Aorta (tissue), 5 donors: Measurements from ENCODE around the gene RAX. TPM values are rescaled to one million over a fixed set of nuclear protein-coding genes. Genes with fewer than 3 reads are reported as not detected.

ENCODE experiments used
- ATAC-seq: fragments of 200-7000 bp; cut with Tn5 transposase; one replicate; pipeline ENCODE4 v1.9.1; 2022; ENCODE audit warnings: moderate library complexity; ENCODE audit not compliant: low FRiP score
- DNase-seq, 2 donors: peaks; one replicate each; pipeline ENCODE4 v3.0.0-alpha.2; 2020
- H3K27ac ChIP-seq, 2 donors: one replicate each; pipeline ENCODE4 v1.5.1; 2013; ENCODE audit warnings: low read length in 2 of 2, mild to moderate bottlenecking in 2 of 2, moderate library complexity in 2 of 2, control low read depth in 1 of 2, inconsistent platforms in 1 of 2, low read depth in 1 of 2
- H3K27me3 ChIP-seq, 2 donors: one replicate each; pipeline ENCODE4 v1.6.1; 2013; ENCODE audit warnings: control low read depth in 1 of 2, low read length in 1 of 2, mild to moderate bottlenecking in 1 of 2, moderate library complexity in 1 of 2; ENCODE audit not compliant: insufficient read depth in 2 of 2, control insufficient read depth in 1 of 2
- H3K36me3 ChIP-seq, 2 donors: one replicate each; pipeline ENCODE4 v1.6.1; 2013; ENCODE audit warnings: control low read depth in 1 of 2, low read length in 1 of 2, mild to moderate bottlenecking in 1 of 2; ENCODE audit not compliant: insufficient read depth in 2 of 2, control insufficient read depth in 1 of 2
- H3K4me1 ChIP-seq, 2 donors: one replicate each; pipeline ENCODE4 v1.6.1; 2013; ENCODE audit warnings: low read length in 2 of 2, control low read depth in 1 of 2, mild to moderate bottlenecking in 1 of 2, moderate library complexity in 1 of 2; ENCODE audit not compliant: insufficient read depth in 2 of 2, control insufficient read depth in 1 of 2
- H3K4me3 ChIP-seq, 2 donors: one replicate each; pipeline ENCODE4 v1.5.1; 2013; ENCODE audit warnings: low read length in 2 of 2, control low read depth in 1 of 2, mild to moderate bottlenecking in 1 of 2
- H3K9me3 ChIP-seq: one replicate; pipeline ENCODE4 v1.6.1; 2013; ENCODE audit warnings: mild to moderate bottlenecking, low read length; ENCODE audit not compliant: control insufficient read depth
- WGBS, 2 donors: extraction: QIAGEN DNeasy Blood & Tissue Kit; methylation state at CpG; one replicate each; pipeline ENCODE4 v1.1.7; 2013; 5-methylcytosine and 5-hydroxymethylcytosine counted together
- intact Hi-C, 2 donors: fragments of 100-400 bp; cut with DNase I; formaldehyde crosslinking; loops; one replicate each; pipeline versions ENCODE4 v1.14.2 to v1.15.0; 2022
- polyA plus RNA-seq, 2 donors: library from polyadenylated mRNA; stranded (reverse); fragments of 200-250 nt; gene quantifications; one replicate each; pipeline ENCODE4 v1.2.3, GENCODE V29; 2013
- total RNA-seq, 2 donors: library from RNA; stranded (reverse); fragmentation: NEBNext Ultra II Directional; extraction: Animal tissue kit (Norgen Biotek cat#: 25700); gene quantifications; one replicate each; pipeline ENCODE4 v1.2.1, GENCODE V29; 2021
- donor health status: healthy with polysubstance abuse.
- donor health status: Bipolar disorder and iron deficiency.
- donor health status: DM: no; HTN: no; CAD: no.
- donor health status: DM: no; HTN: no; CAD: no.
- donor health status: DM: yes; HTN: yes; CAD: no.

Gene RAX
- total and polyA plus RNA-seq, 4 donors, result not detected

DNA sequence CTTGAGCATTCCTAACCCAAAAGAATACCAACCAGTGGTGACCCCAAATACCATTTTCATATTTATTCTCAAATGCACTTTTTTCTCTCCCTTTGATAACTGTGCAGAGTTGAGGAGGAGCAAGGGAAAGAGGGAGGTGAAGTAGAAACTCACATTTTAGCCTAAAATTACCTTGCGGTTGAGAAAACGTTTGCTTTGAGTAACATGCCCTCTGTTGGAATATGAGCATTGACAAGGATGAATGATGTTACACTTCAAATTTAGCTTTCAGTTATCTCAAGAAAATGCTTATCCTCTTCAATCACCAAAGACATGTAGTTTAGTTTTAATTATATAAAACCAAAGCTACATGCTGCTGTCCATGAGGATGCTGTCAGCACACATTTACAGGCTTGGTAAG lies 50.9 kb downstream of the RAX start:
- 53 to 58% methylated on average over 2 of the region's 2 CpGs for whole genome bisulfite sequencing, 2 donors
- Histone ChIP-seq H3K36me3 (no peaks in the 10 kb centered on the region), H3K9me3 (no peaks in the 10 kb centered on the region), H3K27ac (no peak overlapping the region), H3K27me3 (no peaks in the 10 kb centered on the region), H3K4me1 (no peaks in the 10 kb centered on the region), H3K4me3 (no peak overlapping the region)
- DNase-seq (no peak), ATAC-seq (no peak)
- intact Hi-C loops, result no loop called here

DNA sequence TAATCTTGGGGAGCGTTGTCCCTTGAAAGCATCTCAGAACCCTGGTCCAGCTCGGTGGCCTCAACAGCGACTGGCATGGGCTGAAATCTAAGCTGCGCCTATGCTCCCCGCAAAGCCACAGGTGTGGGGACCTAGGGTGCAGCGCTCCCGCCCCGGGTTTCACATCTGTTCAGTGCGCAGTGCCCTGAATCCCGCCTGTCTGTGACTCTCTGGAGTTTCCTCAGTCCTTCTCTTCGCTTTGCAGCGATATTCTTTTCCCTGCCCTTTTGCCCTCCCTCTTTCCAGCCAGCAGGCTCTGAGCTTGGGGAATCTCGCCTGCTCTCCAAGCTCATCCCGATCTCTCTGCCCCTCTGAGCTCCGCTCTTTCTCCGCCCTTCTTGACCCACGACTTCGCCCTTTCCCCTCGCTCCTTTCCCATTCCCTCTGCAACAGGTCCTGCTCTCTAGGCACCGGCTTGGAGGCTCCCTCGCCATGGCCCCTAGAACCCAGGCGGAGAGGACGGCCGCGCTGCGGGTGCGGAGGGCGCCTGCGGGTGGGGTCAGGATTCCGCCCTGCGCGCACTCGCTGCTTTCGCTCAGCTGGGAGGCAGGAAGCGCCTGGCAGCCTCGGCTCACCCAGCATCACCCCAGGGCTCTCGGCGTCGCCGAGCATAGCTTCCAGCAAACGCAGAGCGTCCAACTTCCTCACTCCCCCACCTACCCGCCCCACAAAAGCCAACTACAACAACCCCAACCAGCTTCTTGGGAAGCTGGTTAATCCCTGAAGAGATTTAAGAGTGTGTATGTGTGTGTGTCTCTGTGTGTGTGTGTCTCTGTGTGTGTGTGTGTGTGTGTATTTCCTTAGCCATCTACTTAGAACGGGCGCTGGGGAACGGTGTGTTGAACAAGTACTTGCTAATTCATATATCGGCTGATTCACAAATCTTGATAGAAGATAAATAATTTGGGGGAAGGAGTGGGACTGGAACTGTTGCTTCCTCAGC lies 52.2 kb downstream of the RAX start:
- 2% methylated on average over 47 of the region's 47 CpGs for WGBS, 2 donors
- no peak overlapping the region for H3K27ac ChIP-seq
- no peaks in the 10 kb centered on the region for H3K4me1 ChIP-seq
- peak in 1 of 2 donors; percentile 65 for DNase-seq
- no peaks in the 10 kb centered on the region for H3K27me3 ChIP-seq
- no peak overlapping the region for H3K4me3 ChIP-seq
- ATAC-seq, result no peak
- intact Hi-C loops, result no loop called here
- no peaks in the 10 kb centered on the region for H3K9me3 ChIP-seq
- no peaks in the 10 kb centered on the region for H3K36me3 ChIP-seq

DNA sequence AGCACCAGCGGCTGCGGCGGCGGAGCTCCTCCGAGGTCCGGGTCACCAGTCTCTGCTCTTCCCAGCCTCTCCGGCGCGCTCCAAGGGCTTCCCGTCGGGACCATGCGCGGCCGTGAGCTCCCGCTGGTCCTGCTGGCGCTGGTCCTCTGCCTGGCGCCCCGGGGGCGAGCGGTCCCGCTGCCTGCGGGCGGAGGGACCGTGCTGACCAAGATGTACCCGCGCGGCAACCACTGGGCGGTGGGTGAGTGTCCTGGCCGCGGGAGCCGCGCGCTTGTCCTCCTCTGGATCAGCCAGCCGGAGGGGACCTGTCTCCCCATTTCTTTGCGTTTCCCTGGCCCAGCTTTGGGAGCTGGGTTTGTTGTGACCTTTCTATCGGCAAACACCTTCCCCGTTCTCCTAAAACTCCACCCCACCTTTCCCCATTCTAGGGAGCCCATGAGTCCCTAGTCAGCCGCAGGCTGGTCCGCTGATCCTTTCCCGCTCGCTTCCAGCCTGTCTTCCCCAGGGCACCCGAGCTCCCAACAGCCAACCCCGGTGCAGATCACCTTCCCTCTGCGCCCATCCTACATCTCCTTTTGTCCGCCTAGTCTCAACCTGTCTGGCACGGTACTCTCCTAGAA lies 53.0 kb downstream of the RAX start:
- Histone ChIP-seq H3K4me3 (no peak overlapping the region), H3K27ac (no peak overlapping the region), H3K9me3 (no peaks in the 10 kb centered on the region), H3K36me3 (no peaks in the 10 kb centered on the region), H3K4me1 (no peaks in the 10 kb centered on the region), H3K27me3 (no peaks in the 10 kb centered on the region)
- WGBS, 2 donors, result 0 to 1% methylated on average over 29 to 46 of the region's 46 CpGs
- no peak for ATAC-seq
- intact Hi-C loops, result no loop called here
- DNase-seq, result no peak

DNA sequence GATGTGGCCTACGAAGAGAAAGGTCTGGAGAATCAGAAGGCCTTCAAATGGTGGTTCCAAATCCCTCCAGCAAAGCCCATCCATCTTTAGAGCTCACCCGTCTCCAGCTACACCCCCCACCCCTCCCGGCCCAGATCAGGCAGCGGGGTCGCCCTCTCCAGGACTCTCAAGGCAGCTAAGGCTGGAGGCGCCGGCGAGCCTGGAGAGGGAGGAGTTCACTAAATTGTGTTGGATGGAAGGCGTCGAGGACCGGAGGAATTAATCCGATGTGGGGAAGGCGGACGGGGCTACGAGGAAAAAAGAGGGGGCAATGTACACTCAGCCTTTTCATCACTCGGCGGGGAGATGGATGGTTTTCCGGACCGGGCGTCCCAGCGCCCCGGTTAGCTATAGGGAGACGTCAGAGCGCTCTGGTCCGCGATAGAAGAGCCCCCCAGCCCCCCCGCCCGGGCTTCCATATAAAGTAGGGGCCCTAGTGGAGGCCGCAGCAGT lies 53.5 kb downstream of the RAX start, which contains the start of gene GRP:
GRP (plus strand) TSS at position 487 of the 492 bp plus-strand sequence. CDS start 108 bp downstream, outside the sequence.
- Histone ChIP-seq H3K4me3 (no peak within 1 kb of the TSS), H3K27ac (no peak within 1 kb of the TSS), H3K27me3 (no peaks in the 10 kb centered on the region), H3K4me1 (no peaks in the 10 kb centered on the region), H3K9me3 (no peaks in the 10 kb centered on the region), H3K36me3 (no peaks in the 10 kb centered on the region)
- intact Hi-C loops, result no loop called here
- ATAC-seq (no peak), DNase-seq (no peak)
- 1 to 2% methylated on average over 26 to 29 of the region's 29 CpGs for WGBS, 2 donors

DNA sequence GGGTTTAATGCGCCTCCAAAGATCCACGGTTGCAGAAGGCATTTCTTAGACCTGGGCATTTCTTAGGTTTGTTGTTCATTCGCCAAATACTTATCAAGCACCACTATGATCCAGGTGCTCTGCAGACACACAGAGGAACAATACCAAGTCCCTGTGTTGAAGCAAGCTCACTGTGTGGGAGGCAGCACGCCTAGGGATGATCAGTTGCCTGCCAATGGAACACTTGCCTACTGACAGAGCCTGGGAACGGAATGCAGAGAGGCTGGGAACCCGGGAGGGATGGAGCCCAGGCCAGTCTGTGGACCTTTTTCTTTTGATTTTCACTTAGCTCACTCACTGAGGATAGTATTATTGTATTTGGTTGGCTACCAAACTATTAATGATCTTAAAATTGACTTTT lies 55.2 kb downstream of the RAX start:
- intact Hi-C loops, result no loop called here
- no peaks in the 10 kb centered on the region for H3K4me1 ChIP-seq
- ATAC-seq (no peak), DNase-seq (no peak)
- no peak overlapping the region for H3K27ac ChIP-seq
- H3K27me3 ChIP-seq, result no peaks in the 10 kb centered on the region
- 59 to 65% methylated on average over 6 of the region's 6 CpGs for WGBS, 2 donors
- no peaks in the 10 kb centered on the region for H3K9me3 ChIP-seq
- H3K4me3 ChIP-seq, result no peak overlapping the region
- H3K36me3 ChIP-seq, result no peaks in the 10 kb centered on the region

Other genes with a start within 250 kb of the RAX start
- gene SEC11C, start 133.6 kb downstream of the RAX start, total RNA-seq, result 10 to 100 TPM; 31.8 to 38.1 TPM
- 10 to 100 TPM; 43.1 to 65.7 TPM for gene SEC11C, start 133.6 kb downstream of the RAX start, polyA plus RNA-seq
- not detected for gene GRP, start 53.3 kb downstream of the RAX start, total RNA-seq
- 10 to 100 TPM in 1 of 2 donors, not detected in 1; 18.3 TPM for gene GRP, start 53.3 kb downstream of the RAX start, polyA plus RNA-seq
- gene CPLX4, start 45.2 kb upstream of the RAX start, total RNA-seq, result not detected
- under 1 TPM in 1 of 2 donors, not detected in 1; 0.38 TPM for gene CPLX4, start 45.2 kb upstream of the RAX start, polyA plus RNA-seq
- gene LMAN1, start 85.8 kb upstream of the RAX start, total RNA-seq, result 10 to 100 TPM; 70.1 to 71.8 TPM
- 10 to 100 TPM; 13.8 to 24.5 TPM for gene LMAN1, start 85.8 kb upstream of the RAX start, polyA plus RNA-seq